ENCODE data around the gene LMO1.

DNA sequence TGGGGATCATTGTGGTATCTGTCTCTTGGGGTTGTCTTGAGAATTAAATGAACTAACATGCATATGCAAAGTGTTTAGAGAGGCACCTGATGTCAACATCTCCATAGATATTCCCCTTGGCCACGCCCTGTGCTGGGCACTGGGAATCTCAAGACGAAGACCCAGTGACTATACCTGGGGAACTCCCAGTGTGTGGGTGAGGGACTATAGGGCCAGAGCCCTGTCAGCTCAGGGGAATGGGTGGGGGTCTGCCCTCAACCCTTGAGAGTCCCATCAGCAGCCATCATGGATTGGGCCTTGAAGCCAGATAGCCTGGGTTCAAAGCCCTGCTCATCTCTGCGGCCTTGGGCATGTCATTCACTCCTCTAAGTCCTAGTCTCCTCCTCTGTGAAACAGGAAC is 21.6 kb upstream of the LMO1 start:
- TF ChIP-seq, protein P1, sequence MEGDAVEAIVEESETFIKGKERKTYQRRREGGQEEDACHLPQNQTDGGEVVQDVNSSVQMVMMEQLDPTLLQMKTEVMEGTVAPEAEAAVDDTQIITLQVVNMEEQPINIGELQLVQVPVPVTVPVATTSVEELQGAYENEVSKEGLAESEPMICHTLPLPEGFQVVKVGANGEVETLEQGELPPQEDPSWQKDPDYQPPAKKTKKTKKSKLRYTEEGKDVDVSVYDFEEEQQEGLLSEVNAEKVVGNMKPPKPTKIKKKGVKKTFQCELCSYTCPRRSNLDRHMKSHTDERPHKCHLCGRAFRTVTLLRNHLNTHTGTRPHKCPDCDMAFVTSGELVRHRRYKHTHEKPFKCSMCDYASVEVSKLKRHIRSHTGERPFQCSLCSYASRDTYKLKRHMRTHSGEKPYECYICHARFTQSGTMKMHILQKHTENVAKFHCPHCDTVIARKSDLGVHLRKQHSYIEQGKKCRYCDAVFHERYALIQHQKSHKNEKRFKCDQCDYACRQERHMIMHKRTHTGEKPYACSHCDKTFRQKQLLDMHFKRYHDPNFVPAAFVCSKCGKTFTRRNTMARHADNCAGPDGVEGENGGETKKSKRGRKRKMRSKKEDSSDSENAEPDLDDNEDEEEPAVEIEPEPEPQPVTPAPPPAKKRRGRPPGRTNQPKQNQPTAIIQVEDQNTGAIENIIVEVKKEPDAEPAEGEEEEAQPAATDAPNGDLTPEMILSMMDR (IDR thresholded peaks at IDR 0.05; ENCODE audit: low read depth, low read length, poor library complexity, severe bottlenecking) = no peak
- no peak for TF ChIP-seq EZH2phosphoT487 (IDR thresholded peaks at IDR 0.05; ENCODE audit: borderline replicate concordance, low read length)
